ENCODE results near the gene SNRNP48. TPM values are rescaled to one million over a fixed set of nuclear protein-coding genes. Genes with fewer than 3 reads are reported as not detected.
A peak's percentile ranks its signal among the peaks of the same experiment; 100 is the strongest.

Gene SNRNP48
- total RNA-seq, 4 donors from 2014 or later = 14.3 to 16.6 (median 15.3) TPM

DNA sequence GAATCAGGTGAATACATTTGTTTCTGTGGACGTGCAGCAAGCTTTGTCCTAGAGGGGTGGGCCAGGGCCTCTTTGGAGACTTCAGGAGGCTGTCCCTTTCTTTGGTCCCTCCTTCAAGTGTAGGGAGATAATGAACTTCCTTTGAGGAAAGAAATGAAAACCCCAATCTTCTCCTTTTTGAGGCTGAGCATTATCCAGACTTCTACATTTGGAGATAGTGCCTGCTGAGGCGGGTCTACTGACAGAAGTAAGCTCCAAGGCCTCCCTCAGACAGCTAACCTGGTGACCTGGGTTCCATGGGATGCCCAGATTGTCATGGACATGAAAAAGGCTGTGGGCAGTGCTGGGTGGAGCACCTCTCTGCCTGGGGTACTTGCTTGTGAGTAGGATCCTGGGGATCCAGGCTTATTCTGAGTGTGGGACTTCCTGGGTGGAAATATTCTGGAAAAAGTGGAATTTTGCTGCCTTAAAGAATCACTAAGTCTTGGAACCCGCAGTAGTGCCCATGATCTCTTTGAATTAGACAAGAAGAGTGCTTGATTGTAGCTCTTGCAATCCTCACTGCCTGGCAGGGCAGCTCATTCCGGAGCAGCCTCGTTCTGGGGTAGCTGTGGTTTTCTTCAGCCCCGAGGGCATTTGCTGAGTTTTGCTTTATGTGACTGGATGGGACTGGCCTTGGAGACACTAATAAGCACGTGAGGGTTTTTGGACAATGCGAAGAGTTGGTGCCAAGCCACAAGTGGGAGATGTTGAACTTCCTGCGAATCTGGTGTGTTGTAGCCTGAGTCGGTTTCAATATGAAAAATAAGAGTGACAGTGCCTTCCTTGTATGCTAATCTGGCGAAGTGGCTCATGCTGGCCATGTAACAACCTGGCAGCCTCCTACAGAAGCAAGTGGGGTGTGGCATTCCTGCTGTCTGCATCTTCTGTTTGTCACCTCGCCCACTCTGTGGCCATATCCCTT lies 28.1 kb downstream of the SNRNP48 start:
- Histone ChIP-seq H3K4me3 (no peak overlapping the region), H3K9me3 (no peaks in the 10 kb centered on the region), H3K27ac (no peak overlapping the region), H3K36me3 (peaks cover 0 to 5% of the 10 kb centered on the region in 2 donors), H3K27me3 (no peaks in the 10 kb centered on the region), H3K4me1 (no peaks in the 10 kb centered on the region)
- DNase-seq (peak; percentile 22 to 37), ATAC-seq (peak; percentile 18 to 50)
- intact Hi-C loops (cut with DNase I; ENCODE audit: low total_unique reads) (loop anchor here (5.0 kb wide), 1 partner anchor 941 kb away; no protein-coding TSS in a partner anchor), in situ Hi-C loops (cut with MboI; ENCODE audit: low sequenced_read_pairs in 4 of 4) (loop anchor here (25.0 kb wide), 2 partner anchors 331 to 931 kb away; no protein-coding TSS in a partner anchor)
- TF ChIP-seq POLR2A (IDR thresholded peaks at IDR 0.05) = no peak
- TF ChIP-seq, protein P1, sequence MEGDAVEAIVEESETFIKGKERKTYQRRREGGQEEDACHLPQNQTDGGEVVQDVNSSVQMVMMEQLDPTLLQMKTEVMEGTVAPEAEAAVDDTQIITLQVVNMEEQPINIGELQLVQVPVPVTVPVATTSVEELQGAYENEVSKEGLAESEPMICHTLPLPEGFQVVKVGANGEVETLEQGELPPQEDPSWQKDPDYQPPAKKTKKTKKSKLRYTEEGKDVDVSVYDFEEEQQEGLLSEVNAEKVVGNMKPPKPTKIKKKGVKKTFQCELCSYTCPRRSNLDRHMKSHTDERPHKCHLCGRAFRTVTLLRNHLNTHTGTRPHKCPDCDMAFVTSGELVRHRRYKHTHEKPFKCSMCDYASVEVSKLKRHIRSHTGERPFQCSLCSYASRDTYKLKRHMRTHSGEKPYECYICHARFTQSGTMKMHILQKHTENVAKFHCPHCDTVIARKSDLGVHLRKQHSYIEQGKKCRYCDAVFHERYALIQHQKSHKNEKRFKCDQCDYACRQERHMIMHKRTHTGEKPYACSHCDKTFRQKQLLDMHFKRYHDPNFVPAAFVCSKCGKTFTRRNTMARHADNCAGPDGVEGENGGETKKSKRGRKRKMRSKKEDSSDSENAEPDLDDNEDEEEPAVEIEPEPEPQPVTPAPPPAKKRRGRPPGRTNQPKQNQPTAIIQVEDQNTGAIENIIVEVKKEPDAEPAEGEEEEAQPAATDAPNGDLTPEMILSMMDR (IDR thresholded peaks at IDR 0.05 in 4 of 5, conservative IDR thresholded peaks at IDR 0.05 in 1 of 5) = no peak

- in situ Hi-C loops (cut with MboI; ENCODE audit: low sequenced_read_pairs in 4 of 4) (loop anchor here (25.0 kb wide), 2 partner anchors 334 to 934 kb away; no protein-coding TSS in a partner anchor), intact Hi-C loops (cut with DNase I; ENCODE audit: low total_unique reads) (no loop called here)
- ATAC-seq (no peak), DNase-seq (no peak)
- H3K27me3 ChIP-seq = no peaks in the 10 kb centered on the region
- no peaks in the 10 kb centered on the region for H3K9me3 ChIP-seq
- H3K36me3 ChIP-seq = no peaks in the 10 kb centered on the region
- TF ChIP-seq, protein P1 (IDR thresholded peaks at IDR 0.05 in 4 of 5, conservative IDR thresholded peaks at IDR 0.05 in 1 of 5) = no peak
- no peak for TF ChIP-seq POLR2A (IDR thresholded peaks at IDR 0.05)
- no peak overlapping the region for H3K27ac ChIP-seq
- H3K4me1 ChIP-seq = no peaks in the 10 kb centered on the region
- H3K4me3 ChIP-seq = no peak overlapping the region
Measured at GRCh38 chr6:7621761-7622160, 31.8 kb downstream of the SNRNP48 start.

DNA sequence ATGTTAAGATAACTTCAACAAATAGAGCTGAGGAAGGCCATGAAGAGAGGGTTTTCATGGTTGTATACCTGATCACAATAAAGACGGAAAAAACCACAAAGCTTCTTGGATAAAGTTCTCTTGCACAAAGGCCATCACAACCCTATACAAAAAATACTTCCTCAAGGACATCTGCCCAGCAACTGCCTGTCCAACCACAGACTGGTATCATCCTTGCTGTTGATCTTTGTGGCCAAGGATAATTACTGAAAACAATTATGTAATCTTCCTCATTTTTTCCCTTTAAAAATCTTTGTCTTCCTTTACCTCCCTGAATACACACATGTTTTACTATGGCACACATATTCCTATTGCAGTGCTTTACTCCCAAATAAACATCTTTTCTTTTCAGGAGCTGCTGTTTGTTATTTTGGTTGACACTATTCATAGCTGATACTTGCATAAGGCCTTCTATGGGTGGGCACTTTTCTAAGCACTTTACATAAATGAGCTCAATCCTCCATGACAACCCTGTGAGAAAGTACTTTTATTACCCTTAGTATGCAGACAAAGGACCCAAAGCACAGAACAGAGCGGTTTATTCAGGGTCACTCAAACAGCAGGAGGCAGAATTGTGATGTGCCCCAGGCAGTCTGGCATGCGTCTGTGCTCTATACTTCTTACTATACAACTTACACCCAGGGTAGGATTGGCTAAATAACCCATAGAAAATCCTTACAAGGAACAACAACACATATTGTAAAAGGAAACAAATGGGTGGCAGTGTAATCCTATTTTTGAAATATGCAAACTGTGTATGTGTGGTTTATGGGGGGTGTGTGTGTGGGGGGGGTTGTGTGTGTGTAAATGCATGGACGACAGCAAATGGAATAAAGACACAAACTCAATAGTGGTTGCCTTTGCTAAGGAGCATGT lies 35.1 kb downstream of the SNRNP48 start:
- intact Hi-C loops (cut with DNase I; ENCODE audit: low total_unique reads) (no loop called here), in situ Hi-C loops (cut with MboI; ENCODE audit: low sequenced_read_pairs in 4 of 4) (loop anchor here (25.0 kb wide), 2 partner anchors 338 to 938 kb away; no protein-coding TSS in a partner anchor)
- H3K36me3 ChIP-seq = no peaks in the 10 kb centered on the region
- H3K4me1 ChIP-seq = no peaks in the 10 kb centered on the region
- no peak overlapping the region for H3K4me3 ChIP-seq
- no peak overlapping the region for H3K27ac ChIP-seq
- H3K9me3 ChIP-seq = no peaks in the 10 kb centered on the region
- TF ChIP-seq, protein P1 (IDR thresholded peaks at IDR 0.05 in 4 of 5, conservative IDR thresholded peaks at IDR 0.05 in 1 of 5) = no peak
- no peak for TF ChIP-seq POLR2A (IDR thresholded peaks at IDR 0.05)
- ATAC-seq (no peak), DNase-seq (no peak)
- no peaks in the 10 kb centered on the region for H3K27me3 ChIP-seq

DNA sequence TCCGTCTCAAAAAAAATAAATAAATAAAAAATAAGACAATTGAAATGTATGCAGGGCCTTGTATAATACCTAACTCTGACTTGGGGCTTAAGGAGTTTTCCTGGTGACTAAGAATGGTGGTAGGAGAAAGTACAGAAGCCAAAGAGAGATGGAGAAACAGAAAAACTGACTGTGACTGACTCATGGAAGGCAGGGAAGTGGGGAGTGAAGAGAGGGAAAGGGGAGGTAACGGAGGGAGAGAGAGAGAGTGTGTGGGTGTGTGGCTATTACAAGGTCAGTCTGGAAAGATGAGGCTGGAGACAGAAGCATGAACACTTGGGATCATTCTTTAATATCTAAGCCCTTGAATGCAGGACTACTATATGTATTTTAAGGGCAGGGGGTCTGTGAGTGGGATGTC lies 38.5 kb downstream of the SNRNP48 start:
- Histone ChIP-seq H3K27ac (no peak overlapping the region), H3K36me3 (no peaks in the 10 kb centered on the region), H3K4me1 (no peaks in the 10 kb centered on the region), H3K4me3 (no peak overlapping the region), H3K9me3 (no peaks in the 10 kb centered on the region), H3K27me3 (no peaks in the 10 kb centered on the region)
- no peak for ATAC-seq
- in situ Hi-C loops (cut with MboI; ENCODE audit: low sequenced_read_pairs in 4 of 4) = no loop called here
- no peak for DNase-seq
- intact Hi-C loops (cut with DNase I; ENCODE audit: low total_unique reads) = no loop called here
- TF ChIP-seq, protein P1 (IDR thresholded peaks at IDR 0.05 in 4 of 5, conservative IDR thresholded peaks at IDR 0.05 in 1 of 5) = no peak
- no peak for TF ChIP-seq POLR2A (IDR thresholded peaks at IDR 0.05)

Data from gastrocnemius medialis (tissue), 4 donors.